Suppressor macrophage treated with lipopolysaccharide for 1 hour (primary cell): ENCODE data around the gene RASAL2.
A peak's percentile ranks its signal among the peaks of the same experiment; 100 is the strongest.

Source experiments
- DNase-seq, 3 donors: peaks; one replicate each; pipeline ENCODE4 v3.0.0-alpha.2; 2020 to 2022

Gene RASAL2

GRCh38 chr1:178464566-178464965, 370.7 kb downstream of the RASAL2 start:
- DNase-seq: no peak

GRCh38 chr1:178465011-178465410, 371.1 kb downstream of the RASAL2 start:
- no peak for DNase-seq

- no peak for DNase-seq
These were observed 373.9 kb downstream of the RASAL2 start for GRCh38 chr1:178467837-178468236.

- no peak for DNase-seq
These were observed 376.6 kb downstream of the RASAL2 start for GRCh38 chr1:178470411-178470960.

- no peak for DNase-seq
These were observed 378.6 kb downstream of the RASAL2 start for GRCh38 chr1:178472531-178472930.

- DNase-seq: no peak
These were observed 383.5 kb downstream of the RASAL2 start for GRCh38 chr1:178477373-178477772.

- DNase-seq: peak; percentile 24 to 54 (median 35)
These were observed 383.9 kb downstream of the RASAL2 start for GRCh38 chr1:178477841-178478240.

GRCh38 chr1:178483251-178483957, 389.5 kb downstream of the RASAL2 start:
- no peak for DNase-seq

GRCh38 chr1:178484698-178485225, 390.9 kb downstream of the RASAL2 start:
- DNase-seq: peak in 2 of 3 donors; percentile 15 to 18

- peak in 1 of 3 donors; percentile 23 for DNase-seq
These were observed 391.7 kb downstream of the RASAL2 start for GRCh38 chr1:178485541-178485981.

GRCh38 chr1:178486100-178487069, 392.5 kb downstream of the RASAL2 start:
- peak in 2 of 3 donors; percentile 12 to 22 for DNase-seq

- DNase-seq: no peak
These were observed 393.2 kb downstream of the RASAL2 start for GRCh38 chr1:178487070-178487615.

GRCh38 chr1:178488393-178488792, 394.5 kb downstream of the RASAL2 start:
- DNase-seq: no peak

GRCh38 chr1:178489399-178489798, 395.5 kb downstream of the RASAL2 start:
- no peak for DNase-seq

- no peak for DNase-seq
These were observed 396.2 kb downstream of the RASAL2 start for GRCh38 chr1:178490136-178490535.

GRCh38 chr1:178490967-178491366, 397.1 kb downstream of the RASAL2 start:
- DNase-seq: no peak

- no peak for DNase-seq
These were observed 397.8 kb downstream of the RASAL2 start for GRCh38 chr1:178491721-178492120.

GRCh38 chr1:178492341-178492740, 398.4 kb downstream of the RASAL2 start:
- no peak for DNase-seq

- DNase-seq: no peak
These were observed 399.4 kb downstream of the RASAL2 start for GRCh38 chr1:178493301-178493741.

GRCh38 chr1:178494569-178494971, 400.7 kb downstream of the RASAL2 start:
- no peak for DNase-seq

- no peak for DNase-seq
These were observed 401.3 kb downstream of the RASAL2 start for GRCh38 chr1:178495158-178495557.

- no peak for DNase-seq
These were observed 402.0 kb downstream of the RASAL2 start for GRCh38 chr1:178495741-178496409.
